Breast epithelium (tissue), 4 donors: ENCODE data around the gene MYADML2. TPM values are rescaled to one million over a fixed set of nuclear protein-coding genes. Genes with fewer than 3 reads are reported as not detected.

Source experiments
- DNase-seq, 2 donors: peaks; one replicate each; pipeline ENCODE4 v3.0.0-alpha.2; 2019; ENCODE audit warnings: low spot score in 2 of 2
- H3K27ac ChIP-seq, 2 donors: fragments of 200-600 bp; sonication (generic) in 1 of 2; one replicate each; pipeline ENCODE4 v1.5.1; 2016 to 2019; ENCODE audit warnings: mild to moderate bottlenecking in 1 of 2
- H3K27me3 ChIP-seq, 2 donors: fragments of 200-600 bp; sonication (generic) in 1 of 2; one replicate each; pipeline versions ENCODE4 v1.5.1 to v1.6.0; 2017 to 2019; ENCODE audit warnings: control low read depth in 1 of 2, mild to moderate bottlenecking in 1 of 2
- H3K36me3 ChIP-seq: fragments of 200-600 bp; one replicate; pipeline ENCODE4 v1.5.1; 2019
- H3K4me1 ChIP-seq, 2 donors: fragments of 200-600 bp; sonication (generic); one replicate each; pipeline ENCODE4 v1.5.1; 2016 to 2019; ENCODE audit warnings: control low read depth in 1 of 2
- H3K4me3 ChIP-seq, 3 donors: fragments of 200-600 bp; sonication (generic); 1 replicate in 2 of 3; 2 replicates in 1 of 3; pipeline ENCODE4 v1.5.1; 2016 to 2019; ENCODE audit warnings: mild to moderate bottlenecking in 3 of 3, moderate library complexity in 2 of 3
- H3K9me3 ChIP-seq, 2 donors: fragments of 200-600 bp; sonication (generic) in 1 of 2; one replicate each; pipeline ENCODE4 v1.5.1; 2016 to 2019; ENCODE audit warnings: control low read depth in 1 of 2
- CTCF ChIP-seq, 3 donors: fragments of 450-650 bp; IDR thresholded peaks; one replicate each; pipeline ENCODE4 v1.5.1; 2016 to 2017; ENCODE audit warnings: antibody characterized with exemption in 3 of 3, mild to moderate bottlenecking in 3 of 3, moderate library complexity in 3 of 3
- POLR2A ChIP-seq: fragments of 450-650 bp; IDR thresholded peaks from one replicate; pipeline ENCODE4 v1.6.1; 2016; ENCODE audit warnings: antibody characterized with exemption, mild to moderate bottlenecking, moderate library complexity
- POLR2AphosphoS5 ChIP-seq, 3 donors: sonication (generic); formaldehyde crosslinking; IDR thresholded peaks; one replicate each; pipeline ENCODE4 v1.6.1; 2017; ENCODE audit warnings: antibody characterized with exemption in 3 of 3
- intact Hi-C: fragments of 100-400 bp; cut with DNase I; formaldehyde crosslinking; loops from one replicate; pipeline ENCODE4 v1.15.1; 2023; ENCODE audit warnings: low total_unique reads
- total RNA-seq, 3 donors: library from RNA; depleted of rRNA; stranded (reverse); fragments of >200 nt; gene quantifications; one replicate each; pipeline ENCODE4 v1.1.0, GENCODE V29; 2016

MYADML2 gene
- total RNA-seq, 3 donors from 2014 or later = not detected

GRCh38 chr17:81914103-81914850 is 32.8 kb downstream of the MYADML2 start:
- intact Hi-C loops = no loop called here
- Histone ChIP-seq H3K9me3 (no peaks in the 10 kb centered on the region), H3K27ac (no peak overlapping the region), H3K36me3 (no peaks in the 10 kb centered on the region), H3K4me3 (no peak overlapping the region), H3K27me3 (no peaks in the 10 kb centered on the region), H3K4me1 (peaks cover 6 to 18% of the 10 kb centered on the region in 2 donors)
- DNase-seq = no peak
- TF ChIP-seq CTCF (IDR thresholded peaks at IDR 0.05) (no peak), POLR2A (no peak), POLR2AphosphoS5 (IDR thresholded peaks at IDR 0.05) (no peak)

- no peak for DNase-seq
- no peak overlapping the region for H3K4me3 ChIP-seq
- H3K36me3 ChIP-seq = no peaks in the 10 kb centered on the region
- TF ChIP-seq POLR2A = no peak
- no peak for TF ChIP-seq CTCF (IDR thresholded peaks at IDR 0.05)
- no peak for TF ChIP-seq POLR2AphosphoS5 (IDR thresholded peaks at IDR 0.05)
- no peaks in the 10 kb centered on the region for H3K9me3 ChIP-seq
- no peaks in the 10 kb centered on the region for H3K27me3 ChIP-seq
- intact Hi-C loops = no loop called here
- peaks cover 6 to 18% of the 10 kb centered on the region in 2 donors for H3K4me1 ChIP-seq
- H3K27ac ChIP-seq = no peak overlapping the region
Measured at GRCh38 chr17:81913394-81914102, 33.5 kb downstream of the MYADML2 start.

GRCh38 chr17:81912441-81913309 is 34.4 kb downstream of the MYADML2 start:
- Histone ChIP-seq H3K9me3 (no peaks in the 10 kb centered on the region), H3K36me3 (no peaks in the 10 kb centered on the region), H3K27ac (peak overlapping the region in 1 of 2 donors; percentile 66), H3K4me3 (no peak overlapping the region), H3K27me3 (no peaks in the 10 kb centered on the region), H3K4me1 (peaks cover 3 to 18% of the 10 kb centered on the region in 2 donors)
- DNase-seq = no peak
- intact Hi-C loops = no loop called here
- no peak for TF ChIP-seq CTCF (IDR thresholded peaks at IDR 0.05)
- no peak for TF ChIP-seq POLR2A
- no peak for TF ChIP-seq POLR2AphosphoS5 (IDR thresholded peaks at IDR 0.05)

- Histone ChIP-seq H3K4me1 (peaks cover 2 to 13% of the 10 kb centered on the region in 2 donors), H3K27ac (peak overlapping the region; percentile 20 to 66), H3K27me3 (no peaks in the 10 kb centered on the region), H3K9me3 (no peaks in the 10 kb centered on the region), H3K36me3 (no peaks in the 10 kb centered on the region), H3K4me3 (peak overlapping the region in 2 of 3 donors; percentile 36 to 98)
- intact Hi-C loops = no loop called here
- DNase-seq = no peak
- TF ChIP-seq POLR2AphosphoS5 (IDR thresholded peaks at IDR 0.05) (no peak), POLR2A (no peak), CTCF (IDR thresholded peaks at IDR 0.05) (no peak)
Measured at GRCh38 chr17:81911969-81912368, 35.1 kb downstream of the MYADML2 start.
